ENCODE results near the gene COL27A1.

Gene COL27A1

DNA sequence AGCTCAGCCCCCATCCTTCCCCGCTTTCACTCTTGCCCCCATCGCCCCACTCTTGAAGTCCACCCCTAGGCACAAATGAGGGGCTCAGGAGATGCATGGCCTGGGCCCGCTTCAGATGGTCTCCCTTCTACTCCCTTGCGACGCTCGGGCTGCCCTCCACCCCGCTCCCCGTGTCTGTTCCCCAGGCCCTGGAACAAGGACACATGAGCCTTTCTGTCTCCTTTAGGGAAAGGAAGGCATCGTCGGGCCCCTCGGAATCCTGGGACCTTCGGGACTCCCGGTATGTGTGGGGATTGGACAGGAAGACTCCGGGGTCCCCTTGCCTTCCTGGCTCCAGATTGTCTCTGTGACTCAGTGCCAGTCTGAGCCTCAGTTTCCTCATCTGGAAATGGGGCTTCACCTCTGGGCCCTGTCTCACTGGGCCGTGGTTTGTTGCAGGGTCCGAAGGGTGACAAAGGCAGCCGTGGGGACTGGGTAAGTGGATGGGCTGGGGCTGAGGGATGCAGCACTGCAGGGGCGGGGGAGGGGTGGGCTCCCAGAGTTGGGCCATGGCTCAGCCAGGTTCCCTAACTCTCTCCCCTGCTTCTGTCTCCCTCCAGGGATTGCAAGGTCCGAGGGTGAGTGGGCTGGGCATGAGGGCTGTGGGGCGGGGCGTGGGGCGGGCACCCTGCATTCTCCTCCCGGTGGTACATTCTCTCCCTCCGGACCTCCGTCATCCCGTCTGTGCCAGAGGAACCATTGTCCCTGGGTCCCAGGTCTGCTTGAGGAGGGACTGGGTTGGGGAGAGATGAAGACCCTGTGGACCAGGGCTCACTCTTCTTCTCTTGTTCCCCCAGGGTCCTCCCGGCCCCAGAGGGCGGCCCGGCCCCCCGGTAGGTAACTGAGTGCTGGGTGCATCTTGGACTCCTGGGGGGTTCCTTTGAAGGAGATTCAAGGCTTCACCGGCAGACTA, 145.8 kb downstream of the COL27A1 start:
- DNase-seq: no peak

DNA sequence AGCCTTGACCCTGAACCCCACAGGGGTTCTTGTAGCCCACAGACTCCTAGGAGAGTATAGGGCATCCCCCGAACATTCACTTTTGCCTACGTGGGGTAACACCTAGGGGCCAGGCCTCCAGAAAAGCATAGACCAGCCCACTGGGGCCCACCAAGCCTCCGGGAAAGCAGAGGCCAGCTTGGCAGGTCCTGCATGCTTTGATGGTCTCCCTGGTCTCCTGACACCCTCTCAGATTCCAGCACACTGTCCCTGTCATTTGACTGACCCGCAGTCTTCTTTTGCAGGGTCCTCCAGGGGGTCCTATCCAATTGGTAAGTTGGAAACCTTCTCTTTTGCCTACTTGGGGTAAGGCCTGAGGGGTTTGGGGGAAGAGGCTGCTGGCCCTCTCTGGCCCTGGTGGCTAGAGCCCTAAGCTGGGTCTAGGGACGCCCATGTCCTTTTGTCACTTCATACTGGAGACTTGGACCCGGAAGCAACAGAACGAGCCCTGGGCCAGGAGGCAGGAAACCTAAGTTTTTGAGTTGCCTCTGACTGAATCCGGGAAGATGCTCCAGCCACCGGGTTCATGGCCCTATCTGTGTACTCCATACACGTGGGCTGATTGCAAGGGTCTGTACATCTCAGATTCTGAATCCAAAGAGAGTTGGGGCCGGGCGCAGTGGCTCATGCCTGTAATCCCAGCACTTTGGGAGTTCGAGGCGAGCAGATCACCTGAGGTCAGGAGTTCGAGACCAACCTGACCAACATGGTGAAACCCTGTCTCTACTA, 146.6 kb downstream of the COL27A1 start:
- DNase-seq: no peak

DNA sequence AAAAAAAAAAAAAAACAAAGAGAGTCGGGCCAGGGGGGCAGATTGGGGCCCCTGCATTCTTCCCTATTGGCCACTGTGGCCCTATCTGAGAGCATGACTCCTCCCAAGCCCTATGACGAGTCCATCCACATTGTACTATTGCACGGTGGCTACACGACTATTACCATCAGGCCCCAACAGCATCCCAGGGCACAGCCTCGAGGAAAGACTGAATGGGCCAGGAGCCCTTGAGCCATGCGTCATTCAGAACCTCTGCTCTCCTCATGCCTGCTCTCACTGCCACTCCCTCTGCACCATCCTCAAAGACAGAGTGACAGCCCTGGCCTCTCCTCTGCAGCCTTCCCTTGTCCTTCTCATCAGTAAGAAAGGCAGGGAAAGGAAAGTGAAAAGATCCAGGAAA, 147.4 kb downstream of the COL27A1 start:
- DNase-seq: no peak

DNA sequence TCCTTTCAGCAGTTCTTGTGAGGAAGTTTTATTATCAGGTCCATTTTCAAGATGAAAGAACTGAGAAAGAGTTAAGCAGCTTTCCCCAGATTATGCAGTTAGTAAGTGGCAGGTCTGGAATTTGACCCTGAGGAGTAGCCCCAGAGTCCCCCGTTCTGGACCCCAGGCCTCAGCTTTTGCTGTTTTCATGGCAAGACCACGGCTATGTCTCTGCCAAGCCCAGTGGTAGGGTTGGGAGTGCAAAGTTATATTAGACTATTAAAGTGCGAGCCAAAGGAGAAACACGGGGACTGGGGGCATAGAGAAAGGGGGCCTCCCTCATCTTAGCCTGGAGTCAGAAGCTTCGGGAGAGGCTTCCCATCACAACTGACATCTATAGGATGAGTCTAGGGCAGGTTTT, 148.2 kb downstream of the COL27A1 start:
- DNase-seq: no peak

DNA sequence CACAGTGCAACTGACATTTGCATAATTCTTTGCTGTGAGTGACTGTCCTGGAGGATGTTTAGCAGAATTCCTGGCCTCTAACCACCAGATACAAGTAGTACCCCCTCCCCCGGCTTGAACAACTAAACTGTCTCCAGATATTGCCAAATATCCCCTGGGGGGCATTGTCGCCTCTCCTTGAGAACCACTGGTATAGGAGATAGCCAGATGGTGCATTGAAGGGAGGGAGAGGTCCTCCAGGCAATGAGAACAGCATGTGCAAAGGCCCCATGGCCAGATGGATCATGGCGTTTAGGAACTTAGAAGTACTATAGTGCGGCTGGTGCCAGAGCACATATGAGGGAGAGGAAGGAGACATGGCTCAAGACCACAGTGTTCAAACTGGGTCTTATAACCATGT, 148.6 kb downstream of the COL27A1 start:
- no peak for DNase-seq

DNA sequence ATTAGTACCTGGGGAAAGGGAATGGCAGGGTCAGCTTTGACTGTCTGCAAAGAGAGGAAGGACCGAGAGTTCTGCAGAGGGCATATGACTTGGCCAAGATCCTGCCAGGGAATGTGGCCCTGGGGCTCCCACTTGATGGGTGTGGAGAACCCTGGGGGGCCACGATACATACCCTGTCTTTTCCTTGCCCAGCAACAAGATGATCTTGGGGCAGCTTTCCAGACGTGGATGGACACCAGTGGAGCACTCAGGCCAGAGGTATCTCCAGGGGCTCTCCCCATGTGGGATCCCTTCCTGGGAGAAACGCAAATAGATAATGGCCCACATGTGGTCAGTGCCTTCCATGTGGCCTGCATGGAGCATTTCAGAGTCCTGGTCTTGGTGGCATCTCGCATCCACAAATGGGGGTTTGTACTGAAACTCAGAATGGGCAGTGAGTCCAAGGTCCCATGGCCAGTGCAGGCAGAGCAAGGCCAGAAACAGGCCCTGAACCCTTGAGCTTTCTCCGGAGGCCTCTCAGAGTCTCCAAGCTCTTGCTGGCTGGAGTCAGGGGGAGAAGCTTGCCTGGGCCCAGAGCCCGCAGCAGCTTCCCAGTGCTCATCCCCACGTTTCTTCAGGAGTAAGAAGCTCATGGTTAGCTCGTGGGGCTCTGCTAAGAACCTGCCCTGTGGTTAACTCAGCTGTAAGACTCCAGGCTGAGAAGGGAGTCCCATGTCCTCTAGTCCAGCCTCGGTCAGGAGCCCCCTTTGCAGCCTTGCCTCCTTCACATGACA, 149.3 kb downstream of the COL27A1 start:
- DNase-seq: no peak

DNA sequence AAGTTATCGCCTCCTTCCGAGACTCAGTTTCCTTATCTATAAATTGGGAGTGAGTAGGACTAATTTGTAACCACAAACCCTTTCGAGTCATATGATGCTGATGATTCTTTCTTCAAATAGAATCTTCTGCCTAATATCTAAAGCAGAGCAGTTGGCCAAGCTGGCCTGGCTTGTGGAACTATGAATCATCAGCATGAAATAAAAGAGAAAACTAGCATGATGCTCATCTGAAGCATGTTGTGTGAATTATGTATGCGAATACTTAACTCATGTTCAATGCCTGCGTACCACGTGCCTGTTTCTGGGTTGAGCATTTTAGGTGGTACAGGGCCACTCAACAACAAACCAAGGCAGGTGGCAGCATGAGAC, 152.5 kb downstream of the COL27A1 start:
- DNase-seq: no peak

DNA sequence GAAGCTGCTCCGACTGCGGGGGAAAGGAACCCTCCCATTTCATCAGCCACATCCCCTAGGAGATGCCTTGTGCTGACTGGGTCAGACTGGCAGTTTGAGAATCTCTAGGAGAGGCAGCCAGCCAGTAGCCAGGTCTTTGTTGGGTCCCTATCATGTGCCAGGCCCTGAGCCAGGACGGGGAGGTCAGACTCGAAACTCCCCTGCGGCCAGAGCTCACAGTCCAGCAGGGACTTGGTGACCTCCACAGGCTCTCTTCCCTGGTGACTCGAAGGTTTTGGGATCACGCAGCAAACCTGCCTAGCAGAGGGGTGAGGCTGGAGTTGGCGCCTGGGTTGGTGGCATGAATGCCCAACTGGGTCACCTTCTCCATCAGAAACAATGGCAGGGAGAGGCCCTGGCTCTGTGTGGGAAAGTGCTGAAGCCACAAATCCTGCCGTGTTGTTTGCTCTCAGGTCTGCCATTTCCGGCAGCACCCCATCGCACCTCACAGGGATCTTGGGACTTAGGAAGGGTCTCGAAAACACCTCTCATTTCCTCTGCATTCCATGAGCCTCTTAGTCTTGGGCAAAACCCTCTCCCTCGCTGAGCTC, 153.1 kb downstream of the COL27A1 start:
- DNase-seq: no peak

DNA sequence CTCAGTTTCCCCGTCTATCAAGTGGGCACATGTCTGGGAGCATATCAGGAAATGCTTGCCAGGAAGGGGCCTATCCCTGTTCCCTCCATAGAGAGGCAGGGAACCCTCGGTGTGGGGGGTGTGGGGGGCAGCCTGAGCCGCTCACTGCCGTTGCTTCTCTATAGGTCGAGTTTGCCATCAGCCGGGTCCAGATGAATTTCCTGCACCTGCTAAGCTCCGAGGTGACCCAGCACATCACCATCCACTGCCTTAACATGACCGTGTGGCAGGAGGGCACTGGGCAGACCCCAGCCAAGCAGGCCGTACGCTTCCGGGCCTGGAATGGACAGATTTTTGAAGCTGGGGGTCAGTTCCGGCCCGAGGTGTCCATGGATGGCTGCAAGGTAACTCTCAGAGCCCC, 153.8 kb downstream of the COL27A1 start:
- DNase-seq: no peak

DNA sequence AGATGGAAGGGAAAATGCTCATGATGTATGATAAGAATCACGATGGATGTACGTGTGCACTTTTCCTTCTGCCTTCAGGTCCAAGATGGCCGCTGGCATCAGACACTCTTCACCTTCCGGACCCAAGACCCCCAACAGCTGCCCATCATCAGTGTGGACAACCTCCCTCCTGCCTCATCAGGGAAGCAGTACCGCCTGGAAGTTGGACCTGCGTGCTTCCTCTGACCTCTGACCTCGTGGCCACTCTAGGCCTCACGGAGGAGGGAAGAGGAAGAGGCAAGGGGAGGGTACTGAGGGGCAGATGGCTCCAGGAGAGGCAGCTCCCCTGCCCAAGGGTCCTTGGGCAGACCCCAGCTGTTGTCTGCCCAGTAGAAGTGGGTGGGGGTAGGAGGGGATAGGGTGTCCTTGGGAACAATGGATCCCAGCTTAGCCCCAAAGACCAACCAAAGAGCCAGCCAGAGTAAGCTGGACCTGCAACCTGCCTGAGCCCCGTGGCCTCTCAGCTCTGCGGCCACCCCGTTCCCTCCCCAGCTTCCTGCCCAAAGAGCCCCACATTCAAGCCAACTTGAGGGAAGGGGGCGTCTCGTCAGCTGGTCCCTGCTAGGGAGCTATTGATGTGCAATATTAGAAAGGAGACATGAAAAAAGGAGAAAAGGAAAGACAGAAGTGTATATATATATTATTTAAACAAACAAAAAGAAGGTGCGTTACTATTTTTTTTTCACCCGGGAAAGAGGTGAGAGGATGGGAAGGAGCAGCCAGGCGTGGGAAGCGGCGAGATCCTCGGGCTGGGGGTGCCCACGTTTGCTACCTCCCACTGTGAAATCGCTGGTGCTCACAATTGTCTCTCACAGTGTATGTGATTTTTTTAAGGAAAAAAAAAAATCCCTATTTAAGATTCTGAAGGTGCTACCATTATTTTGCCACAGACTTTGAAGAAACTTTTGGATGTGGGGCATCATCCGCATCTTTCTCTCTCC, 155.4 kb downstream of the COL27A1 start:
- no peak for DNase-seq

DNA sequence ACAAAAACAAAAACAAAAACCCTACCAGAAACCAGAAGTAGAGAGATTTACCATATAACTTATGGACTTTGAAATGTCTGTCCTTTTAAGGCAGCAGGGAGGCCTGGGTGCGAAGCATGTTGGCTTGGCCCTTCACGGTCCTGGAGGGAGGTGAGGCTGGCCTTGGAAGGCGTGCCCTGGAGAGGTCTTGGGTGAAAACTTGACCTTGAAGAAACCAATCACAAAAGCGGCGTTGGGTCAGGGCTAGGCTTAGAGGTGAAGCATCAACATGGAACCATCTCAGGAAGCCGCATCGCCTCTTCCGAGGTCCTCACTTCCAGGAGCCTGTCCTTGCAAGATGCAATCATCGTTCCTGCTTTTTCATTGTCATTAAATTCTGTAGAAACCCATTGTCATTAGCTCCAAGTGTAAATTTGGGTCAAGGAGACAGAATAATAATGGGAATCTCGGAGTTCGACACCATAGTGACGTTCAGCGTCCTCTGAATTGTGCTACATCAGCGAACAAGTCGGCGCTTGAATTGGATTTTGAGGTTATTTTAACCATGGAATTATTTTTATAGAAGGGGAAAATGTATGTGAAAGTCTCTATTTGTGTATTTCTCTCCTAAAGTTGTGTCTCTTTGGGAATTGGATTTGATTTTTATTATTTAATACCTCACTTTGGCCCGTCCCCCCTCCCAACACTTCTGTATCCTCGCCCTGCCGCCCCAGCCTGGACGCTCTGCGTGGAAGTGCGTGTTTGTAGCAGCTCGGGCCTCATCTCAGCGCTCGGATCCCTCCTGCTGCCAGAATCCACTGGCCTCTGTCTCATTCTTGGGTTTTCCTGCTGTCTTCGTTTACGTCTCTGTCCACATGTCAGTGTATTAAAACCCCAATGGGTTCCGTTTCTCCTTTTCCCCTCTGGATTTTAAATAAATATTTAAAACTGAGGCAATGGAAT, 156.5 kb downstream of the COL27A1 start:
- DNase-seq: no peak

DNA sequence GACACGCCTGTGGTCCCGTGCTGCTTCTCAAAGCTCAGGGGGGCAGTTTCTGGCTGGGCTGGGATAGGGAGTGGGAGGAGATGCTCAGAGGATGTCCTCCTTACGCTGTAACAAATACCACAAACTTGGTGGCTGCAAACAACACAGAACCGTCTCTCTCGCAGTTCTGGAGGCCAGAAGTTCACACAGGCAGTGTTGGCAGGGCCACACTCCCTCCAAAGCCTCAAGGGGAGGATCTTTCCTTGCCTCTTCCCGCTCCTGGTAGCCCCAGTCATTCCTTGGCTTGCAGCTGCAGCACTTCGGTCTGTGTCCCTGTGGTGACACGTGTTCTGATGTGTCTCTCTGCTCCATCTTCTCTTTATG, 157.2 kb downstream of the COL27A1 start:
- DNase-seq: no peak

DNA sequence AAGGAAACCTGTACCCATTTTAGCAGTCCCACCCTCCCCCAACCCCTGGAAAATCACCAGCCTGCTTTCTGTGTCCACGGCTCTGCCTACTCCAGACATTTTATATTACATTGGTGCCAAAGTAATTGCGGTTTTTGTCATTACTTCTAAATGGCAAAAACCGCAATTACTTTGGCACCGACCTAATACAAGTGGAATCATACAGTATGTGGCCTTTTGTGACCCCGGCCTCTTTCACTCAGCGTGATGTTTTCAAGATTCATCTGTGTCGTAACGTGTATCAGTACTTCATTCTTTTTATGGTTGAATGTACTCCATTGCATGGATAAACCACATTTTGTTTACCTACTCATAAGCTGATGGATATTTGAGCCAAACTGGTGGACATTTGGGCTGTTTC, 157.8 kb downstream of the COL27A1 start:
- no peak for DNase-seq

DNA sequence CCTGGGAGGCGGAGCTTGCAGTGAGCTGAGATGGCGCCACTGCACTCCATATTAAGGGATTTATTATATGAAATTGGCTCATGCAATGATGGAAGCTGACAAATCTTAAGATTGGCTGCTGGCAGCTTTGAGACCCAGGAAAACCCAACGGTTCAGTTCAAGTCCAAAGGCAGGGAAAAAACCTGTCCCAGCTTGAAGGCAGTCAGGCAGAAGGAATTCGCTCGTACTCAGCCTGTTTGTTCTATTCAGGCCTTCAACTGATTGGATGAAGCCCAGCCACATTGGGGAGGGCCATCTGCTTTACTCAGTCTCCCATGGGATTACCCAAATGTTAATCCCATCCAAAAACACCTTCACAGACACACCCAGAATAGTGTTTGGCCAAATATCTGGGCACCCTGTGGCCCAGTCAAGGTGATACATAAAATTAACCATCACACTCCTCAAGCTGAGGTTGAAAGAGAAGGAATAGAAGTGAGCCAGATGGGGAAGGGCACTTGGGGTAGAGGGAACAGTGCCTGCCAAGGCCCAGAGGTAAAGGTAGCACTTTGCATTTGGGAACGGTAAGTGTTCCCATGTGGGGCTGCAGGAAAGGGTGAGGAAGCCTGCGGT, 159.0 kb downstream of the COL27A1 start:
- no peak for DNase-seq

DNA sequence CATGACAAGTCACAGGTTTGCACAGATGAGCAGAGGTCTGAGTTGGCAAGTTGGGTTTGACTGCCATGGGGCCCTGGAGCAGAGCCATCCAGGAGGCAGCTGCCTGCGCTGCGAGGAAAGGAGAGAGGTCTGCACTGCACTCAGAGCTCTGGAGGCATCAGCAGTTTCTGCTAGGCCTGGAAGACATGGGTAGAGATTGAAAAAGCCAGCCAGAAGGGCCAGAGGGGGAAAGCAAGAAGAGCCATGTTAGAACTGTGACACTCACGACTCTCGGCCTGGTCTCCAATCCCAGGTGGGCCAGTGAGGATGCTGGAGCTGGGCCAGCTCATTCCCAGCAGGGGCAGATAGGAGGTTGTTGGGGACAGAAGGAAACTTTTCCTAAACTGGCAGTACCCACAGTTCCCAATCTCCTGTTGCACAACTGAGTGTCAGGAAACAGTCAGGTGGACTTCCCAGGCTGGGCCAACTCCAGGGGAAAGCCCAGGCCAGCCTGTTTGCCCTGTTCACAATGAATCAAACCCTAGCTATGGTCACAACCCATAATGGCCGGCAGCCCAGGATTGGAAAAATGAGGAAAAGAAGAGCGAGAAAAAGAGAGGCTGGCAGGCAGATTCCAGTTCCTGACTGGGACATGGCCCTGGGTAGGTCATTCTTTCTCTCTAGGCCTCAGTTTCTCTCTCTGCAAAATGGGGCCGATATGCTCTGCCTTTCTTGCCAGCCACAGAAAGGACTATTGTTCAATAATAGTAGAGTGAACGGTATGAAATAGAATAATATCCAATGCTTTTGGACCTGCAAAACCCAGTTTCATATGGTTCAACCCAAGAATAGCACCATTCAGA, 159.8 kb downstream of the COL27A1 start:
- DNase-seq: peak in 2 of 56 donors; percentile 10 to 32

DNA sequence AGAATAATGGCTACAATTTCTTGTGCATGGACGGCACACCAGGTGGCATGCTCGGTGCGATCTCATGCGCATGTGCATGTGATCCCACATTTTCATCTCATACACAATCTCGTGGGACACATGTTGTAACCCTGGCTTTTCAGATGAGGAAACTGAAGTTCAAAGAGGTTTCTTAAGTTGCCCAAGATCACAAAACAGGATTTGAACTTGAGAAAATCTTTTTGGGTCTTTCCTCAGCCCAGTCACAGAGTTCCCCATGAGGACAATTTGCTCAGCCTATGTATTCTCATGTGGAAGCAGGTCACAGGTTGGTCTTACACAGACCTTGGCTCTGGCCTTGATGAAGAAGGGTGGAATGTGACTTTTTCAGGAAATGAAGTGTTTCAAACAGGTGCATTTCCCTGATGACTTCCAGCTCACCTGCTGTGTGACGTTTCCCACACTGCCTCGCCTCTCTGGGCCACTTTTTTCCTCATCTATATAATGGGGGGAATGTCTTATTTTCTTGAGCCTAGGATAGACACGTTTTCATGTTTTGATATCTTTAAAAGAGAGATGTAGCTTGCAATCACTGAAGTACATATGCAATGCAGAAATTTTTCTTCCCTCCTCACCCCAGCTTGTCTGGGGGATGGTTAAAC, 160.5 kb downstream of the COL27A1 start:
- no peak for DNase-seq

DNA sequence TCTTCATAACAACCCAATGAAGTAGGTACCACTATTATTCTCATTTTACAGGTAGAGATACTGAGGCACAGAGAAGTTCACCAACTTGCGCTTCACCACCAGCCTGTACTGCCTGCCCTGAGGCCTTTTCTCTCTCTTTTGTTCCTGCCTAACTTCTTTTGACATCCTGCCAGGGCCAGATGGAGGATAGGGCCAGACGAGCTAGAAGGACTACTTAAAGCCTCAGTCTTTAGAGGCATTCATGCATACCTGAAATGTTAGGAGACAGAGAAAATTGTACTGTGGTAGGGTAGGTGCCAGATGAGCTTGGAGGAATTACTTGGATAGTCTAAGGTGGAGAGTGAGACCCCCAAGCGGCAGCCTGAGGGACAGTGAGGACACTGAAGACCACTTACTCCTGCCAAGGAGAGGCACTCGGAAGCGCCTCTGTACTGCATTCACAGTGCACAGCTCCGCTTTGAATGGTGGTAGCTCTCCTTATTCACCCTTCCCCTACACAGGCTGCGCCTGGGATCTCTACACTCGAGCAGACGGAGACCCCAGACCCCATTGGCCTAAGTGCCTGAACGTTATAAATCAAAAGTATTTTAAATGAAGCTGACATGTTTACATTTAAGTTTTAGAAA, 161.4 kb downstream of the COL27A1 start:
- DNase-seq: no peak

All from amygdala (tissue), 56 donors.